SK-N-SH (cell line): ENCODE results near the gene PPARGC1A. TPM values are rescaled to one million over a fixed set of nuclear protein-coding genes. Genes with fewer than 3 reads are reported as not detected.

ENCODE experiments used
- CTCF ChIA-PET: fragments of 300-600, 350-600 bp; formaldehyde crosslinking; extraction: SDS; loops from one replicate; lab custom pipeline; 2021; lab: Yijun Ruan, JAX
- POLR2A ChIA-PET: fragments of 350-600 bp; sonication (Branson Sonifier 250); formaldehyde crosslinking; extraction: SDS; loops from one replicate; lab custom pipeline; 2020; ENCODE audit warnings: antibody characterized with exemption, inconsistent platforms; lab: Yijun Ruan, JAX
- DNase-seq: peaks from one replicate; pipeline ENCODE4 v3.0.0; 2012
- H2AFZ ChIP-seq: fragments of 200-600 bp; sonication (generic); 2 replicates; pipeline ENCODE4 v1.8.1; 2016; ENCODE audit warnings: antibody characterized with exemption, mild to moderate bottlenecking, low read depth
- H3F3A ChIP-seq: fragments of 200-600 bp; sonication (generic); replicated peaks from 2 replicates; pipeline ENCODE3; 2016; ENCODE audit warnings: antibody characterized with exemption, mild to moderate bottlenecking; ENCODE audit not compliant: insufficient read depth
- H3K27ac ChIP-seq, 2 experiments: fragments of 200-500 bp in 1 of 2; fragments of 200-600 bp in 1 of 2; sonication (Bioruptor generic) in 1 of 2; sonication (generic), shearing (Covaris generic) in 1 of 2; 2 replicates each; pipeline versions ENCODE4 v1.5.1 to v1.6.1; 2014 to 2016; ENCODE audit warnings: low read depth in 2 of 2, inconsistent platforms in 1 of 2, low read length in 1 of 2, mild to moderate bottlenecking in 1 of 2, mixed read lengths in 1 of 2
- H3K27me3 ChIP-seq: fragments of 200-600 bp; sonication (generic), shearing (Covaris generic); 2 replicates; pipeline ENCODE4 v1.6.1; 2016; ENCODE audit warnings: mixed run types; ENCODE audit not compliant: insufficient read depth
- H3K36me3 ChIP-seq, 2 experiments: fragments of 200-500 bp in 1 of 2; fragments of 200-600 bp in 1 of 2; sonication (Bioruptor generic) in 1 of 2; sonication (generic) in 1 of 2; replicated peaks in 1 of 2; 2 replicates each; pipeline versions ENCODE3 to v1.5.1; 2014 to 2016; ENCODE audit warnings: low read length in 1 of 2, mild to moderate bottlenecking in 1 of 2; ENCODE audit not compliant: insufficient read depth in 2 of 2, control insufficient read depth in 1 of 2
- H3K4me1 ChIP-seq, 2 experiments: fragments of 200-500 bp in 1 of 2; fragments of 200-600 bp in 1 of 2; sonication (Bioruptor generic) in 1 of 2; sonication (generic), shearing (Covaris generic) in 1 of 2; 2 replicates each; pipeline versions ENCODE4 v1.5.1 to v1.6.1; 2014 to 2016; ENCODE audit warnings: low read depth in 1 of 2, low read length in 1 of 2, mixed run types in 1 of 2; ENCODE audit not compliant: insufficient read depth in 2 of 2, control insufficient read depth in 1 of 2
- H3K4me2 ChIP-seq: fragments of 200-600 bp; sonication (generic), shearing (Covaris generic); 2 replicates; pipeline ENCODE4 v1.6.1; 2017; ENCODE audit warnings: mixed run types
- H3K4me3 ChIP-seq, 2 experiments: fragments of 200-500 bp in 1 of 2; fragments of 200-600 bp in 1 of 2; sonication (Bioruptor generic) in 1 of 2; sonication (generic), shearing (Covaris generic) in 1 of 2; 2 replicates each; pipeline versions ENCODE4 v1.5.1 to v1.8.1; 2014 to 2016; ENCODE audit warnings: low read depth in 2 of 2, inconsistent platforms in 1 of 2, low read length in 1 of 2, mild to moderate bottlenecking in 1 of 2, mixed read lengths in 1 of 2, moderate library complexity in 1 of 2
- H3K79me2 ChIP-seq: fragments of 200-600 bp; sonication (generic); 2 replicates; pipeline ENCODE4 v1.8.1; 2017; ENCODE audit warnings: mild to moderate bottlenecking; ENCODE audit not compliant: insufficient read depth
- H3K9ac ChIP-seq: fragments of 200-600 bp; sonication (generic); 2 replicates; pipeline ENCODE4 v1.6.1; 2017; ENCODE audit warnings: mixed run types
- H3K9me2 ChIP-seq: fragments of 200-600 bp; sonication (generic); 2 replicates; pipeline ENCODE4 v1.6.1; 2017; ENCODE audit warnings: mixed run types
- H3K9me3 ChIP-seq: fragments of 200-600 bp; sonication (generic); 2 replicates; pipeline ENCODE4 v1.6.1; 2017; ENCODE audit warnings: mixed run types, mild to moderate bottlenecking, moderate library complexity
- H4K20me1 ChIP-seq: fragments of 200-600 bp; sonication (generic); 2 replicates; pipeline ENCODE4 v1.6.1; 2017; ENCODE audit warnings: mild to moderate bottlenecking, mixed run types; ENCODE audit not compliant: insufficient read depth
- CHD2 ChIP-seq: fragments of 150-350 bp; IDR thresholded peaks from 2 replicates; pipeline ENCODE4 v1.6.1; 2018; ENCODE audit warnings: low read length; ENCODE audit not compliant: partially characterized antibody
- ELF1 ChIP-seq: IDR thresholded peaks from 2 replicates; pipeline ENCODE4 v1.4.0; 2012
- EZH2phosphoT487 ChIP-seq: fragments of 200-600 bp; sonication (generic); IDR thresholded peaks from 2 replicates; pipeline ENCODE4 v1.6.1; 2017; ENCODE audit warnings: low read depth, mixed run types, mild to moderate bottlenecking, antibody characterized with exemption, moderate library complexity, borderline replicate concordance
- FOXJ3 ChIP-seq: sonication (generic); formaldehyde crosslinking; IDR thresholded peaks from 2 replicates; pipeline ENCODE4 v1.5.1; 2020; ENCODE audit warnings: mild to moderate bottlenecking, missing genetic modification reagents
- GABPA ChIP-seq: IDR thresholded peaks from 2 replicates; pipeline ENCODE4 v1.4.0; 2012; ENCODE audit warnings: low read depth, mild to moderate bottlenecking
- IRF3 ChIP-seq: fragments of 150-350 bp; IDR thresholded peaks from 2 replicates; pipeline ENCODE4 v1.6.1; 2016; ENCODE audit warnings: mild to moderate bottlenecking, low read depth, low read length
- MEF2A ChIP-seq: IDR thresholded peaks from 2 replicates; pipeline ENCODE4 v1.4.0; 2012; ENCODE audit warnings: low read depth, borderline replicate concordance
- MXI1 ChIP-seq: IDR thresholded peaks from 2 replicates; pipeline ENCODE4 v1.6.1; 2012; ENCODE audit warnings: mild to moderate bottlenecking, low read depth, low read length, improper control_type of control experiment
- NFIC ChIP-seq: IDR thresholded peaks from 2 replicates; pipeline ENCODE4 v1.4.0; 2012; ENCODE audit warnings: borderline replicate concordance
- NRF1 ChIP-seq: IDR thresholded peaks from 2 replicates; pipeline ENCODE4 v1.6.1; 2012; ENCODE audit warnings: low read depth, mild to moderate bottlenecking, low read length
- POLR2AphosphoS5 ChIP-seq: IDR thresholded peaks from 2 replicates; pipeline ENCODE4 v1.6.1; 2012; ENCODE audit warnings: low read depth, low read length
- REST ChIP-seq: IDR thresholded peaks from 2 replicates; pipeline ENCODE4 v1.6.1; 2012; ENCODE audit warnings: mild to moderate bottlenecking, low read depth, low read length, moderate library complexity
- RFX5 ChIP-seq: IDR thresholded peaks from 2 replicates; pipeline ENCODE4 v1.6.1; 2012; ENCODE audit warnings: mild to moderate bottlenecking, improper control_type of control experiment, low read length
- TAF1 ChIP-seq: IDR thresholded peaks from 2 replicates; pipeline ENCODE4 v1.6.1; 2012; ENCODE audit warnings: low read depth, mild to moderate bottlenecking, low read length, moderate library complexity, borderline replicate concordance
- USF2 ChIP-seq: fragments of 150-350 bp; IDR thresholded peaks from 2 replicates; pipeline ENCODE4 v1.6.1; 2017; ENCODE audit warnings: antibody characterized with exemption, low read length, low read depth, borderline replicate concordance
- YY1 ChIP-seq: IDR thresholded peaks from 2 replicates; pipeline ENCODE4 v1.4.0; 2012; ENCODE audit warnings: low read depth, mild to moderate bottlenecking
- ZBTB33 ChIP-seq: IDR thresholded peaks from 2 replicates; pipeline ENCODE4 v1.4.0; 2012; ENCODE audit warnings: low read depth, borderline replicate concordance
- WGBS: methylation state at CpG from one replicate; pipeline ENCODE4 v1.1.6; 2017; ENCODE audit warnings: low lambda C conversion rate; 5-methylcytosine and 5-hydroxymethylcytosine counted together
- polyA plus RNA-seq, 3 experiments: library from polyadenylated mRNA; depleted of rRNA; stranded (reverse); fragments of >200 nt; gene quantifications; 2 replicates each; pipeline ENCODE4 v1.2.3, GENCODE V29; 2012
- TF ChIP-seq, protein P1 (sequence below): fragments of 200-600 bp; sonication (generic); IDR thresholded peaks from 2 replicates; pipeline ENCODE4 v1.6.1; 2017; ENCODE audit warnings: antibody characterized with exemption, mild to moderate bottlenecking, moderate library complexity

PPARGC1A gene
- polyA plus RNA-seq, 1 of the 3 experiments (the other 2 are of a cell fraction), result 0.07 TPM

GRCh38 chr4:23766344-23766743, 123.5 kb downstream of the PPARGC1A start:
- TF ChIP-seq NRF1, result no peak
- no peak for TF ChIP-seq RFX5
- no peak for TF ChIP-seq USF2
- no peak for TF ChIP-seq CHD2
- TF ChIP-seq TAF1, result no peak
- TF ChIP-seq REST, result no peak
- TF ChIP-seq POLR2AphosphoS5, result no peak
- TF ChIP-seq ZBTB33, result no peak
- TF ChIP-seq, protein P1, sequence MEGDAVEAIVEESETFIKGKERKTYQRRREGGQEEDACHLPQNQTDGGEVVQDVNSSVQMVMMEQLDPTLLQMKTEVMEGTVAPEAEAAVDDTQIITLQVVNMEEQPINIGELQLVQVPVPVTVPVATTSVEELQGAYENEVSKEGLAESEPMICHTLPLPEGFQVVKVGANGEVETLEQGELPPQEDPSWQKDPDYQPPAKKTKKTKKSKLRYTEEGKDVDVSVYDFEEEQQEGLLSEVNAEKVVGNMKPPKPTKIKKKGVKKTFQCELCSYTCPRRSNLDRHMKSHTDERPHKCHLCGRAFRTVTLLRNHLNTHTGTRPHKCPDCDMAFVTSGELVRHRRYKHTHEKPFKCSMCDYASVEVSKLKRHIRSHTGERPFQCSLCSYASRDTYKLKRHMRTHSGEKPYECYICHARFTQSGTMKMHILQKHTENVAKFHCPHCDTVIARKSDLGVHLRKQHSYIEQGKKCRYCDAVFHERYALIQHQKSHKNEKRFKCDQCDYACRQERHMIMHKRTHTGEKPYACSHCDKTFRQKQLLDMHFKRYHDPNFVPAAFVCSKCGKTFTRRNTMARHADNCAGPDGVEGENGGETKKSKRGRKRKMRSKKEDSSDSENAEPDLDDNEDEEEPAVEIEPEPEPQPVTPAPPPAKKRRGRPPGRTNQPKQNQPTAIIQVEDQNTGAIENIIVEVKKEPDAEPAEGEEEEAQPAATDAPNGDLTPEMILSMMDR, result no peak
- TF ChIP-seq IRF3, result no peak
- no peak for TF ChIP-seq MXI1
- TF ChIP-seq FOXJ3 (CRISPR knock-in tag), result no peak
- TF ChIP-seq EZH2phosphoT487, result no peak
- no peak for TF ChIP-seq MEF2A
- TF ChIP-seq NFIC, result no peak
- no peak for TF ChIP-seq GABPA
- TF ChIP-seq ELF1, result no peak
- no peak for TF ChIP-seq YY1
- no peak overlapping the region for H3K4me2 ChIP-seq
- H3K27me3 ChIP-seq, result no peaks in the 10 kb centered on the region
- H3K4me1 ChIP-seq, result no peaks in the 10 kb centered on the region
- no peaks in the 10 kb centered on the region for H4K20me1 ChIP-seq
- WGBS, result 63% methylated on average over 2 of the region's 2 CpGs
- no peaks in the 10 kb centered on the region for H3K36me3 ChIP-seq
- no peak for DNase-seq
- no peak overlapping the region for H3K4me3 ChIP-seq
- no peaks in the 10 kb centered on the region for H3K9me2 ChIP-seq
- H2AFZ ChIP-seq, result no peak overlapping the region
- H3K79me2 ChIP-seq, result no peaks in the 10 kb centered on the region
- H3F3A ChIP-seq, result no peaks in the 10 kb centered on the region
- H3K9ac ChIP-seq, result no peak overlapping the region
- H3K27ac ChIP-seq, result no peak overlapping the region
- ChIA-PET POLR2A (no interaction called here), CTCF (no interaction called here)
- H3K9me3 ChIP-seq, result no peaks in the 10 kb centered on the region
